Activated T-cell treated with anti-CD3 and anti-CD28 coated beads, Interleukin-2, amount 50 U/mL, for 24 hours (primary cell): ENCODE measurements around the gene KIF1A.
"Not testable (repeated sequence)": the region's sequence is repeated elsewhere in the genome, so short reads cannot be mapped to it uniquely, and the experiment has no call there.

Source experiments
- DNase-seq: peaks from one replicate; pipeline ENCODE4 v3.0.0-alpha.2; 2020
- H3K27ac Mint-ChIP-seq: 2 replicates; pipeline ENCODE4 v1.8.0; 2020; ENCODE audit warnings: mild to moderate bottlenecking, mixed read lengths
- H3K27me3 Mint-ChIP-seq: 2 replicates; pipeline ENCODE4 v1.8.0; 2020; ENCODE audit warnings: mixed read lengths
- H3K36me3 Mint-ChIP-seq: 2 replicates; pipeline ENCODE4 v1.8.0; 2020; ENCODE audit warnings: low read depth, mixed read lengths
- H3K4me1 Mint-ChIP-seq: 2 replicates; pipeline ENCODE4 v1.8.0; 2020; ENCODE audit warnings: low read depth, mixed read lengths
- H3K4me3 Mint-ChIP-seq: 2 replicates; pipeline ENCODE4 v1.8.0; 2020; ENCODE audit warnings: mild to moderate bottlenecking, moderate library complexity, mixed read lengths
- H3K9me3 Mint-ChIP-seq: 2 replicates; pipeline ENCODE4 v1.8.0; 2020; ENCODE audit warnings: mixed read lengths

KIF1A gene

GRCh38 chr2:240691631-240692420, 128.2 kb downstream of the KIF1A start, which contains the start of gene AQP12A:
Gene AQP12A (plus strand): TSS chr2:240691866. CDS start chr2:240691914, 48 bp downstream.
- DNase-seq = peak; percentile 22
- H3K4me3 Mint-ChIP-seq, H3K27ac Mint-ChIP-seq, H3K36me3 Mint-ChIP-seq, H3K9me3 Mint-ChIP-seq, H3K4me1 Mint-ChIP-seq, H3K27me3 Mint-ChIP-seq: not testable (repeated sequence)

- not testable (repeated sequence) for H3K27ac Mint-ChIP-seq, H3K9me3 Mint-ChIP-seq, H3K36me3 Mint-ChIP-seq, H3K4me3 Mint-ChIP-seq, H3K27me3 Mint-ChIP-seq
- H3K4me1 Mint-ChIP-seq = peaks cover 11% of the 10 kb centered on the region
- peak; percentile 25 for DNase-seq
These were observed 129.0 kb downstream of the KIF1A start for GRCh38 chr2:240691075-240691427.

GRCh38 chr2:240690421-240691074, 129.5 kb downstream of the KIF1A start:
- Mint-ChIP-seq H3K4me3 (peak overlapping the region; percentile 4), H3K4me1 (peaks cover 11% of the 10 kb centered on the region)
- DNase-seq = peak; percentile 27
- H3K27ac Mint-ChIP-seq, H3K9me3 Mint-ChIP-seq, H3K27me3 Mint-ChIP-seq, H3K36me3 Mint-ChIP-seq: not testable (repeated sequence)

GRCh38 chr2:240689975-240690374, 130.0 kb downstream of the KIF1A start:
- DNase-seq = no peak
- Mint-ChIP-seq H3K27ac (no peak overlapping the region), H3K27me3 (no peaks in the 10 kb centered on the region), H3K9me3 (no peaks in the 10 kb centered on the region), H3K4me1 (peaks cover 11% of the 10 kb centered on the region), H3K36me3 (no peaks in the 10 kb centered on the region), H3K4me3 (no peak overlapping the region)

GRCh38 chr2:240688553-240688919, 131.5 kb downstream of the KIF1A start:
- DNase-seq = peak; percentile 22
- H3K27ac Mint-ChIP-seq = no peak overlapping the region

GRCh38 chr2:240687741-240688552, 132.1 kb downstream of the KIF1A start:
- H3K27me3 Mint-ChIP-seq = no peaks in the 10 kb centered on the region
- H3K27ac Mint-ChIP-seq = no peak overlapping the region
- H3K4me1 Mint-ChIP-seq = peaks cover 15% of the 10 kb centered on the region

More at GRCh38 chr2:240688553-240688919, 131.5 kb downstream of the KIF1A start:
- no peaks in the 10 kb centered on the region for H3K27me3 Mint-ChIP-seq
- H3K4me3 Mint-ChIP-seq = no peak overlapping the region
- H3K36me3 Mint-ChIP-seq = no peaks in the 10 kb centered on the region
- peaks cover 15% of the 10 kb centered on the region for H3K4me1 Mint-ChIP-seq
- no peaks in the 10 kb centered on the region for H3K9me3 Mint-ChIP-seq

GRCh38 chr2:240687045-240687740, 132.8 kb downstream of the KIF1A start:
- H3K4me1 Mint-ChIP-seq = peaks cover 15% of the 10 kb centered on the region
- H3K4me3 Mint-ChIP-seq = no peak overlapping the region
- H3K27ac Mint-ChIP-seq = no peak overlapping the region
- H3K27me3 Mint-ChIP-seq = no peaks in the 10 kb centered on the region
- H3K36me3 Mint-ChIP-seq = no peaks in the 10 kb centered on the region
- no peaks in the 10 kb centered on the region for H3K9me3 Mint-ChIP-seq
- DNase-seq = no peak

More at GRCh38 chr2:240687741-240688552, 132.1 kb downstream of the KIF1A start:
- Mint-ChIP-seq H3K9me3 (no peaks in the 10 kb centered on the region), H3K4me3 (no peak overlapping the region), H3K36me3 (no peaks in the 10 kb centered on the region)
- DNase-seq = peak; percentile 25

GRCh38 chr2:240686460-240686859, 133.6 kb downstream of the KIF1A start:
- H3K4me1 Mint-ChIP-seq = peaks cover 15% of the 10 kb centered on the region
- H3K9me3 Mint-ChIP-seq = no peaks in the 10 kb centered on the region
- H3K4me3 Mint-ChIP-seq = no peak overlapping the region
- H3K36me3 Mint-ChIP-seq = no peaks in the 10 kb centered on the region
- no peak for DNase-seq
- no peak overlapping the region for H3K27ac Mint-ChIP-seq
- H3K27me3 Mint-ChIP-seq = no peaks in the 10 kb centered on the region

- Mint-ChIP-seq H3K4me3 (no peak overlapping the region), H3K9me3 (no peaks in the 10 kb centered on the region), H3K36me3 (no peaks in the 10 kb centered on the region), H3K27me3 (no peaks in the 10 kb centered on the region), H3K27ac (no peak overlapping the region), H3K4me1 (peaks cover 13% of the 10 kb centered on the region)
- no peak for DNase-seq
These were observed 134.1 kb downstream of the KIF1A start for GRCh38 chr2:240685771-240686371.

GRCh38 chr2:240683980-240684728, 135.9 kb downstream of the KIF1A start:
- not testable (repeated sequence) for H3K4me3 Mint-ChIP-seq, H3K36me3 Mint-ChIP-seq, H3K27me3 Mint-ChIP-seq, H3K4me1 Mint-ChIP-seq, H3K9me3 Mint-ChIP-seq, H3K27ac Mint-ChIP-seq
- peak; percentile 26 for DNase-seq

- H3K4me1 Mint-ChIP-seq, H3K27ac Mint-ChIP-seq, H3K4me3 Mint-ChIP-seq, H3K36me3 Mint-ChIP-seq, H3K27me3 Mint-ChIP-seq, H3K9me3 Mint-ChIP-seq: not testable (repeated sequence)
- DNase-seq = peak; percentile 28
These were observed 136.6 kb downstream of the KIF1A start for GRCh38 chr2:240683329-240683979.

GRCh38 chr2:240682431-240683224, 137.4 kb downstream of the KIF1A start, which contains the start of gene AQP12B:
Gene AQP12B (minus strand): TSS chr2:240682885. CDS start chr2:240682837, 48 bp downstream.
- H3K9me3 Mint-ChIP-seq, H3K36me3 Mint-ChIP-seq, H3K4me3 Mint-ChIP-seq, H3K4me1 Mint-ChIP-seq, H3K27me3 Mint-ChIP-seq, H3K27ac Mint-ChIP-seq: not testable (repeated sequence)
- DNase-seq = peak; percentile 26
